ENCODE measurements around the gene RAB31.

DNA sequence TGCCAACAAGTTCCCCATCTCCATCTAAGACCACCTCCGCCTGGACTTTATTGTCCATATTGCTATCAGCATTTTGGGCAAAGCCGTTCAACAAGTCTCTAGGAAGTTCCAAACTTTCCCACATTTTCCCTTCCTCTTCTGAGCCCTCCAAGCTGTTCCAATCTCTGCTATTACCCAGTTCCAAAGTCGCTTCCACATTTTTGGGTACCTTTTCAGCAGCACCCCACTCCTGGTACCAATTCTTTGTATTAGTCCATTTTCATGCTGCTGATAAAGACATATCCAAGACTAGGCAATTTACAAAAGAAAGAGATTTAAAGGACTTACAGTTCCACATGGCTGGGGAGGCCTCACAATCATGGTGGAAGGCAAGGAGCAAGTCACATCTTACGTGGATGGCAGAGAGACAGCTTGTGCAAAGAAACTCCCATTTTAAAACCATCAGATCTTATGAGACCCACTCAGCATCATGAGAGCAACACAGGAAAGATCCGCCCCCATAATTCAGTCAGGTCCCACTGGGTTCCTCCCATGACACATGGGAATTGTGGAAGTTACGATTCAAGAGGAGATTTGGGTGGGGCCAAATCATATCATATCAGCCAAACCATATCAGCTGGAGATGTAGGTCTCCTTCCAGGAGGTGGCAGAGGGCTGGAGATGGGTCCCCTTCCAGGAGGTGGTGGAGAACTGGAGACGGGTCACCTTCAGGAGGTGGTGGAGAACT, 157.8 kb downstream of the RAB31 start:
- TF ChIP-seq, protein P1, sequence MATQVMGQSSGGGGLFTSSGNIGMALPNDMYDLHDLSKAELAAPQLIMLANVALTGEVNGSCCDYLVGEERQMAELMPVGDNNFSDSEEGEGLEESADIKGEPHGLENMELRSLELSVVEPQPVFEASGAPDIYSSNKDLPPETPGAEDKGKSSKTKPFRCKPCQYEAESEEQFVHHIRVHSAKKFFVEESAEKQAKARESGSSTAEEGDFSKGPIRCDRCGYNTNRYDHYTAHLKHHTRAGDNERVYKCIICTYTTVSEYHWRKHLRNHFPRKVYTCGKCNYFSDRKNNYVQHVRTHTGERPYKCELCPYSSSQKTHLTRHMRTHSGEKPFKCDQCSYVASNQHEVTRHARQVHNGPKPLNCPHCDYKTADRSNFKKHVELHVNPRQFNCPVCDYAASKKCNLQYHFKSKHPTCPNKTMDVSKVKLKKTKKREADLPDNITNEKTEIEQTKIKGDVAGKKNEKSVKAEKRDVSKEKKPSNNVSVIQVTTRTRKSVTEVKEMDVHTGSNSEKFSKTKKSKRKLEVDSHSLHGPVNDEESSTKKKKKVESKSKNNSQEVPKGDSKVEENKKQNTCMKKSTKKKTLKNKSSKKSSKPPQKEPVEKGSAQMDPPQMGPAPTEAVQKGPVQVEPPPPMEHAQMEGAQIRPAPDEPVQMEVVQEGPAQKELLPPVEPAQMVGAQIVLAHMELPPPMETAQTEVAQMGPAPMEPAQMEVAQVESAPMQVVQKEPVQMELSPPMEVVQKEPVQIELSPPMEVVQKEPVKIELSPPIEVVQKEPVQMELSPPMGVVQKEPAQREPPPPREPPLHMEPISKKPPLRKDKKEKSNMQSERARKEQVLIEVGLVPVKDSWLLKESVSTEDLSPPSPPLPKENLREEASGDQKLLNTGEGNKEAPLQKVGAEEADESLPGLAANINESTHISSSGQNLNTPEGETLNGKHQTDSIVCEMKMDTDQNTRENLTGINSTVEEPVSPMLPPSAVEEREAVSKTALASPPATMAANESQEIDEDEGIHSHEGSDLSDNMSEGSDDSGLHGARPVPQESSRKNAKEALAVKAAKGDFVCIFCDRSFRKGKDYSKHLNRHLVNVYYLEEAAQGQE (IDR thresholded peaks at IDR 0.05; ENCODE audit: low read depth, low read length) = no peak
- TF ChIP-seq EZH2phosphoT487 (IDR thresholded peaks at IDR 0.05; ENCODE audit: borderline replicate concordance, low read depth) (no peak), TAF1 (IDR thresholded peaks at IDR 0.05; ENCODE audit: borderline replicate concordance, low read depth, low read length) (no peak), POLR2AphosphoS5 (IDR thresholded peaks at IDR 0.05; ENCODE audit: low read depth, low read length) (no peak), YY1 (IDR thresholded peaks at IDR 0.05; ENCODE audit: low read depth) (no peak), RAD21 (IDR thresholded peaks at IDR 0.05; ENCODE audit: low read length) (no peak), ELF1 (IDR thresholded peaks at IDR 0.05) (no peak), MEF2A (IDR thresholded peaks at IDR 0.05; ENCODE audit: borderline replicate concordance, low read depth) (no peak)
- TF ChIP-seq, protein P2, sequence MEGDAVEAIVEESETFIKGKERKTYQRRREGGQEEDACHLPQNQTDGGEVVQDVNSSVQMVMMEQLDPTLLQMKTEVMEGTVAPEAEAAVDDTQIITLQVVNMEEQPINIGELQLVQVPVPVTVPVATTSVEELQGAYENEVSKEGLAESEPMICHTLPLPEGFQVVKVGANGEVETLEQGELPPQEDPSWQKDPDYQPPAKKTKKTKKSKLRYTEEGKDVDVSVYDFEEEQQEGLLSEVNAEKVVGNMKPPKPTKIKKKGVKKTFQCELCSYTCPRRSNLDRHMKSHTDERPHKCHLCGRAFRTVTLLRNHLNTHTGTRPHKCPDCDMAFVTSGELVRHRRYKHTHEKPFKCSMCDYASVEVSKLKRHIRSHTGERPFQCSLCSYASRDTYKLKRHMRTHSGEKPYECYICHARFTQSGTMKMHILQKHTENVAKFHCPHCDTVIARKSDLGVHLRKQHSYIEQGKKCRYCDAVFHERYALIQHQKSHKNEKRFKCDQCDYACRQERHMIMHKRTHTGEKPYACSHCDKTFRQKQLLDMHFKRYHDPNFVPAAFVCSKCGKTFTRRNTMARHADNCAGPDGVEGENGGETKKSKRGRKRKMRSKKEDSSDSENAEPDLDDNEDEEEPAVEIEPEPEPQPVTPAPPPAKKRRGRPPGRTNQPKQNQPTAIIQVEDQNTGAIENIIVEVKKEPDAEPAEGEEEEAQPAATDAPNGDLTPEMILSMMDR (IDR thresholded peaks at IDR 0.05) = no peak
- TF ChIP-seq, protein P3, sequence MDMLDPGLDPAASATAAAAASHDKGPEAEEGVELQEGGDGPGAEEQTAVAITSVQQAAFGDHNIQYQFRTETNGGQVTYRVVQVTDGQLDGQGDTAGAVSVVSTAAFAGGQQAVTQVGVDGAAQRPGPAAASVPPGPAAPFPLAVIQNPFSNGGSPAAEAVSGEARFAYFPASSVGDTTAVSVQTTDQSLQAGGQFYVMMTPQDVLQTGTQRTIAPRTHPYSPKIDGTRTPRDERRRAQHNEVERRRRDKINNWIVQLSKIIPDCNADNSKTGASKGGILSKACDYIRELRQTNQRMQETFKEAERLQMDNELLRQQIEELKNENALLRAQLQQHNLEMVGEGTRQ (IDR thresholded peaks at IDR 0.05; ENCODE audit: borderline replicate concordance, low read depth, low read length) = no peak
- TF ChIP-seq, protein P4, sequence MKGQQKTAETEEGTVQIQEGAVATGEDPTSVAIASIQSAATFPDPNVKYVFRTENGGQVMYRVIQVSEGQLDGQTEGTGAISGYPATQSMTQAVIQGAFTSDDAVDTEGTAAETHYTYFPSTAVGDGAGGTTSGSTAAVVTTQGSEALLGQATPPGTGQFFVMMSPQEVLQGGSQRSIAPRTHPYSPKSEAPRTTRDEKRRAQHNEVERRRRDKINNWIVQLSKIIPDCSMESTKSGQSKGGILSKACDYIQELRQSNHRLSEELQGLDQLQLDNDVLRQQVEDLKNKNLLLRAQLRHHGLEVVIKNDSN (IDR thresholded peaks at IDR 0.05; ENCODE audit: borderline replicate concordance, low read depth) = no peak
- TF ChIP-seq, protein P5, sequence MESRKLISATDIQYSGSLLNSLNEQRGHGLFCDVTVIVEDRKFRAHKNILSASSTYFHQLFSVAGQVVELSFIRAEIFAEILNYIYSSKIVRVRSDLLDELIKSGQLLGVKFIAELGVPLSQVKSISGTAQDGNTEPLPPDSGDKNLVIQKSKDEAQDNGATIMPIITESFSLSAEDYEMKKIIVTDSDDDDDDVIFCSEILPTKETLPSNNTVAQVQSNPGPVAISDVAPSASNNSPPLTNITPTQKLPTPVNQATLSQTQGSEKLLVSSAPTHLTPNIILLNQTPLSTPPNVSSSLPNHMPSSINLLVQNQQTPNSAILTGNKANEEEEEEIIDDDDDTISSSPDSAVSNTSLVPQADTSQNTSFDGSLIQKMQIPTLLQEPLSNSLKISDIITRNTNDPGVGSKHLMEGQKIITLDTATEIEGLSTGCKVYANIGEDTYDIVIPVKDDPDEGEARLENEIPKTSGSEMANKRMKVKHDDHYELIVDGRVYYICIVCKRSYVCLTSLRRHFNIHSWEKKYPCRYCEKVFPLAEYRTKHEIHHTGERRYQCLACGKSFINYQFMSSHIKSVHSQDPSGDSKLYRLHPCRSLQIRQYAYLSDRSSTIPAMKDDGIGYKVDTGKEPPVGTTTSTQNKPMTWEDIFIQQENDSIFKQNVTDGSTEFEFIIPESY (IDR thresholded peaks at IDR 0.05; ENCODE audit: borderline replicate concordance, low read depth) = no peak

Data from SK-N-SH (cell line).